Right cardiac atrium (tissue), 5 donors: ENCODE results near the gene EXOC4. TPM values are rescaled to one million over a fixed set of nuclear protein-coding genes. Genes with fewer than 3 reads are reported as not detected.

Experiments used
- ATAC-seq, 2 donors: fragments of 200-7000 bp; cut with Tn5 transposase; one replicate each; pipeline versions ENCODE4 v1.8.0 to v1.9.1; 2020; ENCODE audit warnings: moderate library complexity in 2 of 2, mild to moderate bottlenecking in 1 of 2
- DNase-seq, 3 donors: peaks; one replicate each; pipeline ENCODE4 v3.0.0-alpha.2; 2020
- H3K27ac ChIP-seq: one replicate; pipeline ENCODE4 v1.5.1; 2013; ENCODE audit warnings: mild to moderate bottlenecking, low read length, control low read depth, moderate library complexity
- H3K27me3 ChIP-seq: one replicate; pipeline ENCODE4 v1.6.1; 2013; ENCODE audit not compliant: control insufficient read depth, insufficient read depth
- H3K4me1 ChIP-seq: one replicate; pipeline ENCODE4 v1.6.1; 2013; ENCODE audit warnings: low read length; ENCODE audit not compliant: control insufficient read depth, insufficient read depth
- H3K4me3 ChIP-seq: one replicate; pipeline ENCODE4 v1.5.1; 2013; ENCODE audit warnings: low read length, control low read depth
- H3K9me3 ChIP-seq: one replicate; pipeline ENCODE4 v1.6.1; 2013; ENCODE audit warnings: low read length; ENCODE audit not compliant: control insufficient read depth
- WGBS: extraction: QIAGEN DNeasy Blood & Tissue Kit; methylation state at CpG from one replicate; pipeline ENCODE4 v1.1.7; 2013; 5-methylcytosine and 5-hydroxymethylcytosine counted together
- intact Hi-C, 4 donors: fragments of 100-400 bp; cut with DNase I; formaldehyde crosslinking; loops; one replicate each; pipeline versions ENCODE4 v1.11.0 to v1.14.0; 2022 to 2023
- polyA plus RNA-seq: library from polyadenylated mRNA; stranded (reverse); fragments of 200-250 nt; gene quantifications from one replicate; pipeline ENCODE4 v1.2.3, GENCODE V29; 2013
- total RNA-seq, 4 donors: library from RNA; stranded (reverse); fragmentation: NEBNext Ultra II Directional; extraction: Animal tissue kit (Norgen Biotek cat#: 25700); gene quantifications; one replicate each; pipeline ENCODE4 v1.2.1, GENCODE V29; 2021
- donor health status: healthy with polysubstance abuse.
- donor health status: DM: no; HTN: yes; CAD: no.
- donor health status: DM: no; HTN: no; CAD: no.
- donor health status: DM: no; HTN: yes; CAD: no; lungs with severe emphysema.
- donor health status: DM: yes; HTN: yes; CAD: no.

Gene EXOC4
- total and polyA plus RNA-seq, 5 donors, result 11.9 to 45.9 (median 39.7) TPM

- intact Hi-C loops, result no loop called here
- peaks cover 2% of the 10 kb centered on the region for H3K4me1 ChIP-seq
- no peak overlapping the region for H3K27ac ChIP-seq
- ATAC-seq (no peak), DNase-seq (peak in 1 of 3 donors; percentile 52)
- 95% methylated on average over 23 of the region's 23 CpGs for WGBS
- no peaks in the 10 kb centered on the region for H3K9me3 ChIP-seq
- H3K4me3 ChIP-seq, result no peak overlapping the region
- no peaks in the 10 kb centered on the region for H3K27me3 ChIP-seq
Observed at GRCh38 chr7:133423618-133424017, 170.7 kb downstream of the EXOC4 start.

GRCh38 chr7:133428326-133428725 lies 175.4 kb downstream of the EXOC4 start:
- Histone ChIP-seq H3K9me3 (no peaks in the 10 kb centered on the region), H3K4me3 (no peak overlapping the region), H3K4me1 (peaks cover 2% of the 10 kb centered on the region), H3K27me3 (no peaks in the 10 kb centered on the region), H3K27ac (no peak overlapping the region)
- no peak for ATAC-seq
- 91% methylated on average over 2 of the region's 2 CpGs for WGBS
- no peak for DNase-seq
- intact Hi-C loops, result no loop called here

GRCh38 chr7:133428876-133429275 lies 176.0 kb downstream of the EXOC4 start:
- H3K27ac ChIP-seq, result no peak overlapping the region
- no peak overlapping the region for H3K4me3 ChIP-seq
- ATAC-seq (no peak), DNase-seq (no peak)
- H3K9me3 ChIP-seq, result no peaks in the 10 kb centered on the region
- 94% methylated on average over 3 of the region's 3 CpGs for WGBS
- H3K27me3 ChIP-seq, result no peaks in the 10 kb centered on the region
- H3K4me1 ChIP-seq, result peaks cover 2% of the 10 kb centered on the region
- intact Hi-C loops, result no loop called here

GRCh38 chr7:133429371-133429770 lies 176.5 kb downstream of the EXOC4 start:
- Histone ChIP-seq H3K9me3 (no peaks in the 10 kb centered on the region), H3K4me3 (no peak overlapping the region), H3K27me3 (no peaks in the 10 kb centered on the region), H3K4me1 (peaks cover 2% of the 10 kb centered on the region), H3K27ac (no peak overlapping the region)
- intact Hi-C loops, result no loop called here
- DNase-seq (no peak), ATAC-seq (no peak)
- 97% methylated on average over 3 of the region's 3 CpGs for WGBS

- ATAC-seq (no peak), DNase-seq (no peak)
- Histone ChIP-seq H3K27me3 (no peaks in the 10 kb centered on the region), H3K4me1 (no peaks in the 10 kb centered on the region), H3K27ac (no peak overlapping the region), H3K4me3 (no peak overlapping the region), H3K9me3 (no peaks in the 10 kb centered on the region)
- WGBS, result 95% methylated on average over 1 of the region's 1 CpG
- intact Hi-C loops, result no loop called here
Observed at GRCh38 chr7:133431134-133431724, 178.4 kb downstream of the EXOC4 start.

GRCh38 chr7:133433165-133433812 lies 180.4 kb downstream of the EXOC4 start:
- Histone ChIP-seq H3K4me3 (no peak overlapping the region), H3K27me3 (no peaks in the 10 kb centered on the region), H3K27ac (no peak overlapping the region), H3K4me1 (no peaks in the 10 kb centered on the region), H3K9me3 (no peaks in the 10 kb centered on the region)
- WGBS, result 94% methylated on average over 4 of the region's 4 CpGs
- ATAC-seq, result no peak
- DNase-seq, result no peak
- intact Hi-C loops, result no loop called here

GRCh38 chr7:133434246-133434865 lies 181.5 kb downstream of the EXOC4 start:
- no peak for ATAC-seq
- Histone ChIP-seq H3K9me3 (no peaks in the 10 kb centered on the region), H3K27ac (no peak overlapping the region), H3K27me3 (no peaks in the 10 kb centered on the region), H3K4me1 (no peaks in the 10 kb centered on the region), H3K4me3 (no peak overlapping the region)
- intact Hi-C loops, result no loop called here
- DNase-seq, result no peak
- 51% methylated on average over 3 of the region's 3 CpGs for WGBS

GRCh38 chr7:133436014-133436428 lies 183.1 kb downstream of the EXOC4 start:
- peak; percentile 77 to 83 for ATAC-seq
- no peaks in the 10 kb centered on the region for H3K27me3 ChIP-seq
- H3K4me1 ChIP-seq, result no peaks in the 10 kb centered on the region
- no peak overlapping the region for H3K27ac ChIP-seq
- intact Hi-C loops, result no loop called here
- no peaks in the 10 kb centered on the region for H3K9me3 ChIP-seq
- no peak overlapping the region for H3K4me3 ChIP-seq
- peak in 2 of 3 donors; percentile 25 to 64 for DNase-seq
- 45% methylated on average over 3 of the region's 3 CpGs for WGBS

- intact Hi-C loops, result no loop called here
- no peaks in the 10 kb centered on the region for H3K9me3 ChIP-seq
Observed at GRCh38 chr7:133437544-133437943, 184.7 kb downstream of the EXOC4 start.

GRCh38 chr7:133442818-133443217 lies 189.9 kb downstream of the EXOC4 start:
- WGBS, result 92% methylated on average over 3 of the region's 3 CpGs
- H3K4me1 ChIP-seq, result no peaks in the 10 kb centered on the region
- DNase-seq, result no peak
- intact Hi-C loops, result no loop called here
- no peak overlapping the region for H3K4me3 ChIP-seq
- no peaks in the 10 kb centered on the region for H3K9me3 ChIP-seq
- H3K27me3 ChIP-seq, result no peaks in the 10 kb centered on the region
- no peak for ATAC-seq
- H3K27ac ChIP-seq, result no peak overlapping the region

More at GRCh38 chr7:133437544-133437943, 184.7 kb downstream of the EXOC4 start:
- no peak for DNase-seq
- Histone ChIP-seq H3K27ac (no peak overlapping the region), H3K27me3 (no peaks in the 10 kb centered on the region), H3K4me1 (no peaks in the 10 kb centered on the region), H3K4me3 (no peak overlapping the region)
- WGBS, result 78% methylated on average over 4 of the region's 4 CpGs
- ATAC-seq, result no peak

- H3K27me3 ChIP-seq, result no peaks in the 10 kb centered on the region
- 93% methylated on average over 6 of the region's 6 CpGs for WGBS
- ATAC-seq, result no peak
- intact Hi-C loops, result no loop called here
- H3K9me3 ChIP-seq, result no peaks in the 10 kb centered on the region
- DNase-seq, result no peak
- H3K27ac ChIP-seq, result no peak overlapping the region
- H3K4me3 ChIP-seq, result no peak overlapping the region
- no peaks in the 10 kb centered on the region for H3K4me1 ChIP-seq
Observed at GRCh38 chr7:133445617-133446016, 192.7 kb downstream of the EXOC4 start.
